Liver (tissue), 3 donors: Measurements from ENCODE around the gene TBX6.

Experiments used
- EGR1 ChIP-seq, 2 donors: IDR thresholded peaks; 2 replicates each; pipeline ENCODE4 v1.6.1; 2016 to 2018; ENCODE audit warnings: antibody characterized with exemption in 2 of 2, low read depth in 2 of 2
- FOXA1 ChIP-seq: IDR thresholded peaks from 2 replicates; pipeline ENCODE4 v1.6.1; 2016; ENCODE audit warnings: antibody characterized with exemption
- GABPA ChIP-seq, 2 donors: IDR thresholded peaks in 1 of 2; conservative IDR thresholded peaks in 1 of 2; 2 replicates each; pipeline ENCODE4 v1.6.1; 2016; ENCODE audit warnings: antibody characterized with exemption in 2 of 2, mild to moderate bottlenecking in 1 of 2, moderate library complexity in 1 of 2
- HNF4A ChIP-seq, 2 donors: conservative IDR thresholded peaks; 2 replicates each; pipeline ENCODE4 v1.6.1; 2016; ENCODE audit warnings: antibody characterized with exemption in 2 of 2, mild to moderate bottlenecking in 2 of 2
- JUND ChIP-seq, 2 donors: IDR thresholded peaks; 2 replicates each; pipeline ENCODE4 v1.6.1; 2016; ENCODE audit warnings: antibody characterized with exemption in 2 of 2
- NR2F2 ChIP-seq: IDR thresholded peaks from 2 replicates; pipeline ENCODE4 v1.6.1; 2016; ENCODE audit warnings: antibody characterized with exemption
- RAD21 ChIP-seq, 2 donors: IDR thresholded peaks; 2 replicates each; pipeline ENCODE4 v1.6.1; 2016; ENCODE audit warnings: antibody characterized with exemption in 2 of 2, mild to moderate bottlenecking in 2 of 2
- SP1 ChIP-seq: IDR thresholded peaks from 2 replicates; pipeline ENCODE4 v1.6.1; 2018; ENCODE audit warnings: antibody characterized with exemption, mild to moderate bottlenecking
- TAF1 ChIP-seq: conservative IDR thresholded peaks from 2 replicates; pipeline ENCODE4 v1.6.1; 2016; ENCODE audit warnings: antibody characterized with exemption, mild to moderate bottlenecking
- YY1 ChIP-seq: IDR thresholded peaks from 2 replicates; pipeline ENCODE4 v1.6.1; 2016; ENCODE audit warnings: antibody characterized with exemption, mild to moderate bottlenecking
- TF ChIP-seq, protein P1 (sequence below): fragments of 150-350 bp; IDR thresholded peaks from 2 replicates; pipeline ENCODE4 v1.5.1; 2017; ENCODE audit warnings: improper control_type of control experiment, low read depth, low read length; ENCODE audit not compliant: missing input control
- TF ChIP-seq, protein P2 (sequence below): IDR thresholded peaks from 2 replicates; pipeline ENCODE4 v1.6.1; 2016; ENCODE audit warnings: antibody characterized with exemption
- TF ChIP-seq, protein P3 (sequence below): IDR thresholded peaks from 2 replicates; pipeline ENCODE4 v1.6.1; 2016; ENCODE audit warnings: antibody characterized with exemption, mild to moderate bottlenecking
- TF ChIP-seq, protein P4 (sequence below): IDR thresholded peaks from 2 replicates; pipeline ENCODE4 v1.6.1; 2016; ENCODE audit warnings: antibody characterized with exemption
- donor health status: healthy.
- donor health status: healthy.

- TF ChIP-seq GABPA (IDR thresholded peaks at IDR 0.05 in 1 of 2, conservative IDR thresholded peaks at IDR 0.05 in 1 of 2) (no peak), HNF4A (conservative IDR thresholded peaks at IDR 0.05) (no peak), SP1 (no peak), NR2F2 (no peak), YY1 (no peak), TAF1 (no peak), RAD21 (IDR thresholded peaks at IDR 0.05) (no peak), EGR1 (IDR thresholded peaks at IDR 0.05; ENCODE audit: low read depth in 2 of 2) (no peak), JUND (IDR thresholded peaks at IDR 0.05) (no peak), FOXA1 (no peak)
- TF ChIP-seq, protein P1, sequence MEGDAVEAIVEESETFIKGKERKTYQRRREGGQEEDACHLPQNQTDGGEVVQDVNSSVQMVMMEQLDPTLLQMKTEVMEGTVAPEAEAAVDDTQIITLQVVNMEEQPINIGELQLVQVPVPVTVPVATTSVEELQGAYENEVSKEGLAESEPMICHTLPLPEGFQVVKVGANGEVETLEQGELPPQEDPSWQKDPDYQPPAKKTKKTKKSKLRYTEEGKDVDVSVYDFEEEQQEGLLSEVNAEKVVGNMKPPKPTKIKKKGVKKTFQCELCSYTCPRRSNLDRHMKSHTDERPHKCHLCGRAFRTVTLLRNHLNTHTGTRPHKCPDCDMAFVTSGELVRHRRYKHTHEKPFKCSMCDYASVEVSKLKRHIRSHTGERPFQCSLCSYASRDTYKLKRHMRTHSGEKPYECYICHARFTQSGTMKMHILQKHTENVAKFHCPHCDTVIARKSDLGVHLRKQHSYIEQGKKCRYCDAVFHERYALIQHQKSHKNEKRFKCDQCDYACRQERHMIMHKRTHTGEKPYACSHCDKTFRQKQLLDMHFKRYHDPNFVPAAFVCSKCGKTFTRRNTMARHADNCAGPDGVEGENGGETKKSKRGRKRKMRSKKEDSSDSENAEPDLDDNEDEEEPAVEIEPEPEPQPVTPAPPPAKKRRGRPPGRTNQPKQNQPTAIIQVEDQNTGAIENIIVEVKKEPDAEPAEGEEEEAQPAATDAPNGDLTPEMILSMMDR: no peak
- TF ChIP-seq, protein P2, sequence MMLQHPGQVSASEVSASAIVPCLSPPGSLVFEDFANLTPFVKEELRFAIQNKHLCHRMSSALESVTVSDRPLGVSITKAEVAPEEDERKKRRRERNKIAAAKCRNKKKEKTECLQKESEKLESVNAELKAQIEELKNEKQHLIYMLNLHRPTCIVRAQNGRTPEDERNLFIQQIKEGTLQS: no peak
- TF ChIP-seq, protein P3, sequence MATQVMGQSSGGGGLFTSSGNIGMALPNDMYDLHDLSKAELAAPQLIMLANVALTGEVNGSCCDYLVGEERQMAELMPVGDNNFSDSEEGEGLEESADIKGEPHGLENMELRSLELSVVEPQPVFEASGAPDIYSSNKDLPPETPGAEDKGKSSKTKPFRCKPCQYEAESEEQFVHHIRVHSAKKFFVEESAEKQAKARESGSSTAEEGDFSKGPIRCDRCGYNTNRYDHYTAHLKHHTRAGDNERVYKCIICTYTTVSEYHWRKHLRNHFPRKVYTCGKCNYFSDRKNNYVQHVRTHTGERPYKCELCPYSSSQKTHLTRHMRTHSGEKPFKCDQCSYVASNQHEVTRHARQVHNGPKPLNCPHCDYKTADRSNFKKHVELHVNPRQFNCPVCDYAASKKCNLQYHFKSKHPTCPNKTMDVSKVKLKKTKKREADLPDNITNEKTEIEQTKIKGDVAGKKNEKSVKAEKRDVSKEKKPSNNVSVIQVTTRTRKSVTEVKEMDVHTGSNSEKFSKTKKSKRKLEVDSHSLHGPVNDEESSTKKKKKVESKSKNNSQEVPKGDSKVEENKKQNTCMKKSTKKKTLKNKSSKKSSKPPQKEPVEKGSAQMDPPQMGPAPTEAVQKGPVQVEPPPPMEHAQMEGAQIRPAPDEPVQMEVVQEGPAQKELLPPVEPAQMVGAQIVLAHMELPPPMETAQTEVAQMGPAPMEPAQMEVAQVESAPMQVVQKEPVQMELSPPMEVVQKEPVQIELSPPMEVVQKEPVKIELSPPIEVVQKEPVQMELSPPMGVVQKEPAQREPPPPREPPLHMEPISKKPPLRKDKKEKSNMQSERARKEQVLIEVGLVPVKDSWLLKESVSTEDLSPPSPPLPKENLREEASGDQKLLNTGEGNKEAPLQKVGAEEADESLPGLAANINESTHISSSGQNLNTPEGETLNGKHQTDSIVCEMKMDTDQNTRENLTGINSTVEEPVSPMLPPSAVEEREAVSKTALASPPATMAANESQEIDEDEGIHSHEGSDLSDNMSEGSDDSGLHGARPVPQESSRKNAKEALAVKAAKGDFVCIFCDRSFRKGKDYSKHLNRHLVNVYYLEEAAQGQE: no peak
- TF ChIP-seq, protein P4, sequence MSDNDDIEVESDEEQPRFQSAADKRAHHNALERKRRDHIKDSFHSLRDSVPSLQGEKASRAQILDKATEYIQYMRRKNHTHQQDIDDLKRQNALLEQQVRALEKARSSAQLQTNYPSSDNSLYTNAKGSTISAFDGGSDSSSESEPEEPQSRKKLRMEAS: no peak
Measured at GRCh38 chr16:30116291-30117207, 24.8 kb upstream of the TBX6 start.
